ENCODE measurements around the gene STK10.
A peak's percentile ranks its signal among the peaks of the same experiment; 100 is the strongest.

STK10 gene

GRCh38 chr5:172113036-172113435, 75.0 kb downstream of the STK10 start:
- no peak overlapping the region for H3K4me3 ChIP-seq (ENCODE audit: control insufficient read depth, low read depth, low read length)
- no peak for TF ChIP-seq CTCF (IDR thresholded peaks at IDR 0.05; ENCODE audit: control insufficient read depth, insufficient read depth, low read depth, low read length, missing control alignments)
- no peak for DNase-seq (ENCODE audit: low read depth)

- no peak for TF ChIP-seq CTCF (IDR thresholded peaks at IDR 0.05; ENCODE audit: control insufficient read depth, insufficient read depth, low read depth, low read length, missing control alignments)
- DNase-seq (ENCODE audit: low read depth) = peak; percentile 75
- no peak overlapping the region for H3K4me3 ChIP-seq (ENCODE audit: control insufficient read depth, low read depth, low read length)
Measured at GRCh38 chr5:172111852-172112225, 76.2 kb downstream of the STK10 start.

- no peak for TF ChIP-seq CTCF (IDR thresholded peaks at IDR 0.05; ENCODE audit: control insufficient read depth, insufficient read depth, low read depth, low read length, missing control alignments)
- peak overlapping the region; percentile 5 for H3K4me3 ChIP-seq (ENCODE audit: control insufficient read depth, low read depth, low read length)
- no peak for DNase-seq (ENCODE audit: low read depth)
Measured at GRCh38 chr5:172110921-172111851, 76.8 kb downstream of the STK10 start.

GRCh38 chr5:172110260-172110815, 77.7 kb downstream of the STK10 start:
- DNase-seq (ENCODE audit: low read depth) = no peak
- no peak overlapping the region for H3K4me3 ChIP-seq (ENCODE audit: control insufficient read depth, low read depth, low read length)

GRCh38 chr5:172109749-172110148, 78.3 kb downstream of the STK10 start:
- TF ChIP-seq CTCF (IDR thresholded peaks at IDR 0.05; ENCODE audit: control insufficient read depth, insufficient read depth, low read depth, low read length, missing control alignments) = no peak

More at GRCh38 chr5:172110260-172110815, 77.7 kb downstream of the STK10 start:
- TF ChIP-seq CTCF (IDR thresholded peaks at IDR 0.05; ENCODE audit: control insufficient read depth, insufficient read depth, low read depth, low read length, missing control alignments) = no peak

GRCh38 chr5:172107571-172107970, 80.5 kb downstream of the STK10 start:
- peak; percentile 72 for DNase-seq (ENCODE audit: low read depth)

More at GRCh38 chr5:172109749-172110148, 78.3 kb downstream of the STK10 start:
- H3K4me3 ChIP-seq (ENCODE audit: control insufficient read depth, low read depth, low read length) = no peak overlapping the region
- DNase-seq (ENCODE audit: low read depth) = no peak

More at GRCh38 chr5:172107571-172107970, 80.5 kb downstream of the STK10 start:
- TF ChIP-seq CTCF (IDR thresholded peaks at IDR 0.05; ENCODE audit: control insufficient read depth, insufficient read depth, low read depth, low read length, missing control alignments) = peak; percentile 29
- no peak overlapping the region for H3K4me3 ChIP-seq (ENCODE audit: control insufficient read depth, low read depth, low read length)
